ENCODE measurements around the gene RNH1.

- TF ChIP-seq, protein P1, sequence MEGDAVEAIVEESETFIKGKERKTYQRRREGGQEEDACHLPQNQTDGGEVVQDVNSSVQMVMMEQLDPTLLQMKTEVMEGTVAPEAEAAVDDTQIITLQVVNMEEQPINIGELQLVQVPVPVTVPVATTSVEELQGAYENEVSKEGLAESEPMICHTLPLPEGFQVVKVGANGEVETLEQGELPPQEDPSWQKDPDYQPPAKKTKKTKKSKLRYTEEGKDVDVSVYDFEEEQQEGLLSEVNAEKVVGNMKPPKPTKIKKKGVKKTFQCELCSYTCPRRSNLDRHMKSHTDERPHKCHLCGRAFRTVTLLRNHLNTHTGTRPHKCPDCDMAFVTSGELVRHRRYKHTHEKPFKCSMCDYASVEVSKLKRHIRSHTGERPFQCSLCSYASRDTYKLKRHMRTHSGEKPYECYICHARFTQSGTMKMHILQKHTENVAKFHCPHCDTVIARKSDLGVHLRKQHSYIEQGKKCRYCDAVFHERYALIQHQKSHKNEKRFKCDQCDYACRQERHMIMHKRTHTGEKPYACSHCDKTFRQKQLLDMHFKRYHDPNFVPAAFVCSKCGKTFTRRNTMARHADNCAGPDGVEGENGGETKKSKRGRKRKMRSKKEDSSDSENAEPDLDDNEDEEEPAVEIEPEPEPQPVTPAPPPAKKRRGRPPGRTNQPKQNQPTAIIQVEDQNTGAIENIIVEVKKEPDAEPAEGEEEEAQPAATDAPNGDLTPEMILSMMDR (IDR thresholded peaks at IDR 0.05; ENCODE audit: low read depth, low read length): no peak
- TF ChIP-seq, protein P2, sequence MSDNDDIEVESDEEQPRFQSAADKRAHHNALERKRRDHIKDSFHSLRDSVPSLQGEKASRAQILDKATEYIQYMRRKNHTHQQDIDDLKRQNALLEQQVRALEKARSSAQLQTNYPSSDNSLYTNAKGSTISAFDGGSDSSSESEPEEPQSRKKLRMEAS (IDR thresholded peaks at IDR 0.05; ENCODE audit: low read depth, low read length): peak; percentile 100
- TF ChIP-seq POLR2A (IDR thresholded peaks at IDR 0.05; ENCODE audit: extremely low read depth, insufficient read length) (peak; percentile 49), MYC (IDR thresholded peaks at IDR 0.05; ENCODE audit: low read depth, low read length) (peak; percentile 97)
Measured at GRCh38 chr11:536841-537621, 30.0 kb upstream of the RNH1 start, which contains the start of gene LRRC56.
